Neutrophil (primary cell): Measurements from ENCODE around the gene RAB9A.

Source experiments
- H3K27ac ChIP-seq: fragments of 200-600 bp; sonication (generic); 2 replicates; pipeline ENCODE4 v1.5.1; 2016; ENCODE audit warnings: mild to moderate bottlenecking, moderate library complexity
- H3K27me3 ChIP-seq: fragments of 200-600 bp; sonication (generic); 2 replicates; pipeline ENCODE4 v1.6.0; 2016; ENCODE audit warnings: mild to moderate bottlenecking
- H3K36me3 ChIP-seq: fragments of 200-600 bp; sonication (generic); 2 replicates; pipeline ENCODE4 v1.5.1; 2017
- H3K4me1 ChIP-seq, 2 experiments: fragments of 200-600 bp in 1 of 2; sonication (generic) in 1 of 2; 1 replicate in 1 of 2; 2 replicates in 1 of 2; pipeline versions ENCODE4 v1.5.1 to v1.6.1; 2013 to 2016; ENCODE audit warnings: low read depth in 1 of 2, low read length in 1 of 2, mild to moderate bottlenecking in 1 of 2, moderate library complexity in 1 of 2; ENCODE audit not compliant: control insufficient read depth in 1 of 2, insufficient read depth in 1 of 2
- H3K4me3 ChIP-seq, 2 experiments: fragments of 200-600 bp in 1 of 2; sonication (generic) in 1 of 2; 1 replicate in 1 of 2; 2 replicates in 1 of 2; pipeline ENCODE4 v1.5.1; 2013 to 2016; ENCODE audit warnings: low read depth in 1 of 2, low read length in 1 of 2, mild to moderate bottlenecking in 1 of 2, moderate library complexity in 1 of 2
- H3K9me3 ChIP-seq: fragments of 200-600 bp; sonication (generic); 2 replicates; pipeline ENCODE4 v1.5.1; 2016
- TF ChIP-seq, protein P1 (sequence below): fragments of 200-600 bp; sonication (generic); IDR thresholded peaks from 2 replicates; pipeline ENCODE4 v1.5.1; 2016; ENCODE audit warnings: antibody characterized with exemption

RAB9A gene

DNA sequence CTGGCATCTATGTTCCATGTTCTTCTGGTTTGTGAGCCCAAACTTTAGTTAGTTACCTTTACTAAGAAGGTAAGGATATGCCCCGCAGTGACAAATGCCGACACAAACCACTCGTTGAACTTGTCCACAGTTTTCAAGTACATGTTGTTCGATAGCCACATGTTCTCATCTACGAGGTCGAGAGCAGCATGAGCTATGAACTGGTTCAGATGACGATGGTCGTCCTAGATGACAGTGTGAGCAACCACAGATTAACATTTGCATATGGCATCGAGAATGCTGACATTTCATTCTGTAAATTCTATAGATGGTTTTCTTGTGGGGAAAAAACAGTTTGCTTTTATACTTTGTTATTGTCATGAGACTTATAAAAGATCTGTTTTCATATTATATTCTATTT, 27.5 kb downstream of the RAB9A start:
- no peak overlapping the region for H3K4me3 ChIP-seq
- H3K4me1 ChIP-seq = no peaks in the 10 kb centered on the region
- H3K27ac ChIP-seq = no peak overlapping the region
- TF ChIP-seq, protein P1, sequence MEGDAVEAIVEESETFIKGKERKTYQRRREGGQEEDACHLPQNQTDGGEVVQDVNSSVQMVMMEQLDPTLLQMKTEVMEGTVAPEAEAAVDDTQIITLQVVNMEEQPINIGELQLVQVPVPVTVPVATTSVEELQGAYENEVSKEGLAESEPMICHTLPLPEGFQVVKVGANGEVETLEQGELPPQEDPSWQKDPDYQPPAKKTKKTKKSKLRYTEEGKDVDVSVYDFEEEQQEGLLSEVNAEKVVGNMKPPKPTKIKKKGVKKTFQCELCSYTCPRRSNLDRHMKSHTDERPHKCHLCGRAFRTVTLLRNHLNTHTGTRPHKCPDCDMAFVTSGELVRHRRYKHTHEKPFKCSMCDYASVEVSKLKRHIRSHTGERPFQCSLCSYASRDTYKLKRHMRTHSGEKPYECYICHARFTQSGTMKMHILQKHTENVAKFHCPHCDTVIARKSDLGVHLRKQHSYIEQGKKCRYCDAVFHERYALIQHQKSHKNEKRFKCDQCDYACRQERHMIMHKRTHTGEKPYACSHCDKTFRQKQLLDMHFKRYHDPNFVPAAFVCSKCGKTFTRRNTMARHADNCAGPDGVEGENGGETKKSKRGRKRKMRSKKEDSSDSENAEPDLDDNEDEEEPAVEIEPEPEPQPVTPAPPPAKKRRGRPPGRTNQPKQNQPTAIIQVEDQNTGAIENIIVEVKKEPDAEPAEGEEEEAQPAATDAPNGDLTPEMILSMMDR = no peak
- no peaks in the 10 kb centered on the region for H3K9me3 ChIP-seq
- peaks cover 25% of the 10 kb centered on the region for H3K36me3 ChIP-seq
- H3K27me3 ChIP-seq = no peaks in the 10 kb centered on the region

DNA sequence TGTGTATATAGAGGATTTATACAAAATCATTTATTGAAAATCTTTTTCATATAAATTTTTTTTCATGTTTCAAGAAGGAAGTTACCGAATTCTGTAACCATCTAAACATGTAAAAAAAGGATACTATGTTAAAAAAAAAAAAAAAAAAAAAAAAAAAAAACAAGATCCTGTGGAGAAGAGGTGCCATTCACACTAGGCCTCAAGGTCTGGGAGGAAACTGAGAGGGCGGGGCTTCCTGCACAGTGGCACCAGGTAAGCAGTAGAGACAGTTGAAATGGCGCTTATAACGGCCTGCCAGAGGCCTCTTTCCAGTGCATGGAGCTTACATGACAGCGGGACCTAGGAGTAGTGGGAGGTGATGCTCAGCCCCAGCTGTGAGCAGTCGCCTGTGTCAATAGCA, 28.0 kb downstream of the RAB9A start:
- Histone ChIP-seq H3K36me3 (peaks cover 20% of the 10 kb centered on the region), H3K27me3 (no peaks in the 10 kb centered on the region), H3K9me3 (no peaks in the 10 kb centered on the region), H3K4me3 (no peak overlapping the region), H3K4me1 (no peaks in the 10 kb centered on the region), H3K27ac (no peak overlapping the region)
- TF ChIP-seq, protein P1 = no peak

DNA sequence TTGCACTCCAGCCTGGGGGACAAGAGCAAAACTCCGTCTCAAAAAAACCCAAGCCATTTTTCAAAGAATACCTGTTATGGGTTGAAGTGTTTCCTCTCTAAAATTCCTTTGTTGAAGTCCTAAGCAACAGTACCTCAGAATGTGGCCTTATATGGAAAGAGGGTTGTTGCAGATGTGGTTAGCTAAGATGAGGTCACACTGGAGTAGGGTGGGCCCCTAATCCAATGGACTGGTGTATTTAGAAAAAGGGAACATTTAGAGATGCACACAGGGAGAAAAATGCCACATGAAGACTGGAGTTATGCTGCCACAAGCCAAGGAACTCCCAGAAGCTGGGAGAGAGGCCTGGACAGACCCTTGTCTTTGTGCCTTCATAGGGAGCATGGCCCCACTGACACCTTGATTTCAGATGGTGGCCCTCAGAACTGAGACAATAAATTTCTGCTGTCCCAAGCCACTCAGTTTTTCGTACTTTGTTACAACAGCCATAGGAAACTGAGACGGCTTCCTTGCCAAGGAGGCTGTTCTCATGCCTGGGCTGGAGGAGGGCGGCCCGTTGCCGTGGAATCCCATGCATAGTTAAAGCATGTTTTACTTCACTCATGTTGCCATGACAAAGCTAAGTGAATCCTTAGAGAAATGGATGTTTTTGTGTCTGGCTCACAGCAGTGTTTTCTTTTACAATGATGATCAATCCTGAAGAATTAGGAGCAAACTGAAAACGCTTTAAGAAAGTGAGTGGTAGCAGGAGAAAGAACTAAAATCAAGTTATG, 29.0 kb downstream of the RAB9A start:
- no peak overlapping the region for H3K4me3 ChIP-seq
- H3K36me3 ChIP-seq = peaks cover 19% of the 10 kb centered on the region
- H3K27ac ChIP-seq = no peak overlapping the region
- H3K4me1 ChIP-seq = no peaks in the 10 kb centered on the region
- H3K27me3 ChIP-seq = no peaks in the 10 kb centered on the region
- no peaks in the 10 kb centered on the region for H3K9me3 ChIP-seq
- TF ChIP-seq, protein P1 = no peak

DNA sequence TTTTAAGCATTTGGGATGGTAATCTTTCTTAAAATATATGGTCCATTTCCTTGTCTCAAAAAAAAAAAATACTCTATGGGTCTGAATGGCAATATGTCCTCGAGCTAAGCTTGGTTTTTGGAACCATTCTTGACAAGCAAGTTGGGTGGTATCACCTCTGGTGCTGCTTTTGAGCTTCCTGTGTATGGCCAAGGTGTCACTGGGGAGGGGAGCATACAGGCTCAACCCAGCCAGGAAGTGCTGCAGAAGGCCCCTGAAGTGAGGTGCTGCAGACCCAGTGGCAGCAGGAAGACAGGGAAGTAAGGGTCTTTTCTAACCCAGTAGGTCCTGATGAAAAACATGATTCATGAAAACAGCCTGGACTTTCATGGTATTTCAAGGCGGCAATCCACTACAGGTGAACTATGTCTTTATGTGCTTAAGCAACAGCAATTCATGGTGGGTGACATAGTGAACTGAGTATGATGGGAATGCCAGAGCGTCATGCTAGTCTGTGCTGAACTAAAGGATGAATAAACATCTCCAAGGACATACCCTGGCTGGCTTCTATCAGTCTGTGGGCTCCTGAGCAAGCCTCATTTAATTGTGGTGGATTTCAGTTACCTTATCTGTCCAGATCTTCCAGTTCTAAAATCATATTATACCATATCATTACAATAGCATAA, 30.4 kb downstream of the RAB9A start:
- Histone ChIP-seq H3K27ac (no peak overlapping the region), H3K36me3 (peaks cover 19% of the 10 kb centered on the region), H3K4me1 (no peaks in the 10 kb centered on the region), H3K9me3 (no peaks in the 10 kb centered on the region), H3K4me3 (no peak overlapping the region), H3K27me3 (no peaks in the 10 kb centered on the region)
- TF ChIP-seq, protein P1 = no peak

DNA sequence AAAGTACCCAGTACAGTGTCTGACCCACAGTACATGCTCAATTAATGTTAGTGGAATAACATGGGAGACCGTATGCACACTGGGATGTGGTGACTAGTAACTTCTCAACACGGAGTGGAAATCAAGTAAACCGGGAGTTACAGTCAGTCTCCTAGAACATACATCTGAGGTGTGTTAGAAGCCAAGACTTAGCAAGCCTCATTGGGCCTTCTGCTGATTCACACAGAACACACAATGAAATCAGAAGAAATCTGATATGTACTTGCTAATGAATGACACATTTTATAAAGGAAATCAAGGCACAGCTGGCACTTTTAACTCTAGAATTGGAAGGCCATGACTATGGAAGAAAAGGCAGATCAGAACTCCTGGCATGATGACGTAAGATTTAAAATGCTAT, 32.4 kb downstream of the RAB9A start:
- Histone ChIP-seq H3K36me3 (peaks cover 14% of the 10 kb centered on the region), H3K4me3 (no peak overlapping the region), H3K27ac (no peak overlapping the region), H3K9me3 (no peaks in the 10 kb centered on the region), H3K4me1 (no peaks in the 10 kb centered on the region), H3K27me3 (no peaks in the 10 kb centered on the region)
- TF ChIP-seq, protein P1 = no peak
